Hepatocyte (in vitro differentiated cells): ENCODE data around the gene A2ML1.
"Not testable (repeated sequence)": the region's sequence is repeated elsewhere in the genome, so short reads cannot be mapped to it uniquely, and the experiment has no call there.

Source experiments
- EZH2 ChIP-seq: fragments of 200-600 bp; sonication (generic); IDR thresholded peaks from 2 replicates; pipeline ENCODE4 v1.6.1; 2016; ENCODE audit warnings: antibody characterized with exemption, mild to moderate bottlenecking, borderline replicate concordance
- TF ChIP-seq, protein P1 (sequence below): fragments of 200-600 bp; sonication (generic); IDR thresholded peaks from 2 replicates; pipeline ENCODE4 v1.5.1; 2016; ENCODE audit warnings: antibody characterized with exemption, mild to moderate bottlenecking; ENCODE audit not compliant: poor library complexity

DNA sequence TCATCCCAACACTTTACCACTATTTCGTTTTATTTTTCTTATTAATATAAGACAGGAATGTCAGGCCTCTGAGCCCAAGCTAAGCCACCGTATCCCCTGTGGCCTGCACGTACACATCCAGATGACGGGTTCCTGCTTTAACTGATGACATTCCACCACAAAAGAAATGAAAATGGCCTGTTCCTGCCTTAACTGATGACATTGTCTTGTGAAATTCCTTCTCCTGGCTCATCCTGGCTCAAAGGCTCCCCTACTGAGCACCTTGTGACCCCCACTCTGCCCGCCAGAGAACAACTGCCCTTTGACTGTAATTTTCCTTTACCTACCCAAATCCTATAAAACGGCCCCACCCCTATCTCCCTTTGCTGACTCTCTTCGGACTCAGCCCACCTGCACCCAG lies 12.3 kb upstream of the A2ML1 start:
- TF ChIP-seq, protein P1, sequence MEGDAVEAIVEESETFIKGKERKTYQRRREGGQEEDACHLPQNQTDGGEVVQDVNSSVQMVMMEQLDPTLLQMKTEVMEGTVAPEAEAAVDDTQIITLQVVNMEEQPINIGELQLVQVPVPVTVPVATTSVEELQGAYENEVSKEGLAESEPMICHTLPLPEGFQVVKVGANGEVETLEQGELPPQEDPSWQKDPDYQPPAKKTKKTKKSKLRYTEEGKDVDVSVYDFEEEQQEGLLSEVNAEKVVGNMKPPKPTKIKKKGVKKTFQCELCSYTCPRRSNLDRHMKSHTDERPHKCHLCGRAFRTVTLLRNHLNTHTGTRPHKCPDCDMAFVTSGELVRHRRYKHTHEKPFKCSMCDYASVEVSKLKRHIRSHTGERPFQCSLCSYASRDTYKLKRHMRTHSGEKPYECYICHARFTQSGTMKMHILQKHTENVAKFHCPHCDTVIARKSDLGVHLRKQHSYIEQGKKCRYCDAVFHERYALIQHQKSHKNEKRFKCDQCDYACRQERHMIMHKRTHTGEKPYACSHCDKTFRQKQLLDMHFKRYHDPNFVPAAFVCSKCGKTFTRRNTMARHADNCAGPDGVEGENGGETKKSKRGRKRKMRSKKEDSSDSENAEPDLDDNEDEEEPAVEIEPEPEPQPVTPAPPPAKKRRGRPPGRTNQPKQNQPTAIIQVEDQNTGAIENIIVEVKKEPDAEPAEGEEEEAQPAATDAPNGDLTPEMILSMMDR, result not testable (repeated sequence)
- TF ChIP-seq EZH2, result not testable (repeated sequence)
